ENCODE data around the gene YWHAQ. TPM values are rescaled to one million over a fixed set of nuclear protein-coding genes. Genes with fewer than 3 reads are reported as not detected.

Gene YWHAQ
- total and polyA plus RNA-seq, 2 of the 4 experiments (the other 2 are of a cell fraction) = 196 to 255 TPM

DNA sequence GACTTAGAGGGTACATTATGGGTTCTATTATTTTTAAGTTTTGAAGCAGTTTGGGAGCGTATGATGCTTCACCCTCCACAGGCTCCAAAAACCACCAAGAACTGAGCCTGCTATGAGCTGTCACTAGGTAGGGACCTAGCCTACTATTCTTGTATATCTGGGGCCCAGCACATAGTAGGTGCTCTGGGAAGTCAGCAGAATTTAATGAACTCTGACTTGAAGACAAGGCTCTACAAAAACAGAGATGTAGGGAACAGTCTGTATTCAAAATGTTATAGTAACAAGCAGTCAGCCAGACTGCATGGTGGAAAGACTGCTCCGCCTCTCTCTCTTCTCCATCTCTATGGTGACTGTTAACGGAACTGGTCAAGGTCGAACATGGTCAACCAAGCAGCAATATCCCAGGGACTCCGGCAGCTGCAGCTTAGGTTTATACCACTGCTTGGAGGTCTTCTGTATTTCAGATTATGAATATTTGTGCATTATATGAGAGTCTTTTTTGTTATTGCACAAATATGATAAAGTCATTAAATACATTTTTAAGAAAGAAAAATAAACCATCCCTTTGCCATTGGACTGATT lies 22.2 kb upstream of the YWHAQ start:
- dilution Hi-C loops (cut with HindIII; ENCODE audit: low sequenced_read_pairs, unreplicated experiment) (no loop called here), in situ Hi-C loops (cut with MboI; ENCODE audit: low sequenced_read_pairs) (no loop called here)
- H4K91ac ChIP-seq (ENCODE audit: insufficient read depth, low read depth, low read length) = no peak overlapping the region

More for the DNA sequence above, 22.2 kb upstream of the YWHAQ start:
- Histone ChIP-seq H3K14ac (replicated peaks; ENCODE audit: low read depth, low read length) (no peak overlapping the region), H2BK15ac (ENCODE audit: low read depth, low read length) (no peak overlapping the region), H4K8ac (ENCODE audit: low read depth in 2 of 2, low read length in 2 of 2) (no peak overlapping the region), H4K5ac (ENCODE audit: low read depth, low read length) (no peak overlapping the region), H3K9me3 (ENCODE audit: control insufficient read depth, insufficient read depth, low read length) (no peaks in the 10 kb centered on the region), H3K4me1 (ENCODE audit: control insufficient read depth, insufficient read depth, low read length) (peaks cover 20% of the 10 kb centered on the region), H3K27me3 (ENCODE audit: control insufficient read depth, insufficient read depth, low read length) (peaks cover 2% of the 10 kb centered on the region), H4K20me1 (ENCODE audit: insufficient read depth, low read length) (no peaks in the 10 kb centered on the region), H3K36me3 (ENCODE audit: control insufficient read depth, insufficient read depth, low read length) (no peaks in the 10 kb centered on the region), H3K18ac (ENCODE audit: low read depth, low read length) (no peak overlapping the region), H2AK5ac (ENCODE audit: low read depth, low read length) (no peak overlapping the region), H3K79me1 (ENCODE audit: low read depth in 1 of 2, low read length in 2 of 2) (peaks cover 0 to 7% of the 10 kb centered on the region in 2 experiments; a peak in 2 of 4 replicates), H3K9ac (ENCODE audit: low read depth, low read length) (no peak overlapping the region), H2BK5ac (ENCODE audit: low read depth, low read length, poor library complexity, severe bottlenecking) (no peak overlapping the region), H2AK9ac (replicated peaks; ENCODE audit: low read depth, low read length, poor library complexity) (no peak overlapping the region), H3K4ac (ENCODE audit: low read depth, low read length) (no peak overlapping the region), H2BK120ac (ENCODE audit: low read depth, low read length) (no peak overlapping the region), H3K56ac (ENCODE audit: extremely low read depth, insufficient read depth, low read length) (no peak overlapping the region), H2AFZ (replicated peaks; ENCODE audit: low read length, poor library complexity) (no peak overlapping the region), H3K4me2 (ENCODE audit: low read depth, low read length) (no peak overlapping the region), H2BK20ac (ENCODE audit: low read depth, low read length) (no peak overlapping the region), H3K4me3 (ENCODE audit: insufficient read depth, low read depth, low read length) (no peak overlapping the region), H3K9me1 (ENCODE audit: insufficient read depth, low read length) (peaks cover 18% of the 10 kb centered on the region), H3K27ac (ENCODE audit: insufficient read depth, low read length) (no peak overlapping the region), H3K23ac (ENCODE audit: low read depth, low read length) (no peak overlapping the region)
- TF ChIP-seq MAZ (IDR thresholded peaks at IDR 0.05; ENCODE audit: borderline replicate concordance, low read depth, low read length) (no peak), NFE2L2 (IDR thresholded peaks at IDR 0.05; ENCODE audit: low read depth, low read length) (no peak), FOS (IDR thresholded peaks at IDR 0.05; ENCODE audit: low read depth, low read length) (no peak), CHD1 (IDR thresholded peaks at IDR 0.05; ENCODE audit: low read depth, low read length) (no peak)
- WGBS, 2 experiments (ENCODE audit: extremely low coverage in 2 of 2, insufficient read length in 1 of 2) = no CpG with 5 or more reads among the region's 5 CpGs
- intact Hi-C loops (cut with micrococcal nuclease) = no loop called here
- BruUV-seq (replicated peaks) = no TSS peak
- DNase-seq (no peak), ATAC-seq (ENCODE audit: low read depth) (no peak)
- ChIA-PET CTCF (no interaction called here), POLR2A (ENCODE audit: unreplicated experiment) (no interaction called here)
